ENCODE measurements around the gene OR10H4.
"Not testable (repeated sequence)": the region's sequence is repeated elsewhere in the genome, so short reads cannot be mapped to it uniquely, and the experiment has no call there.

OR10H4 gene

DNA sequence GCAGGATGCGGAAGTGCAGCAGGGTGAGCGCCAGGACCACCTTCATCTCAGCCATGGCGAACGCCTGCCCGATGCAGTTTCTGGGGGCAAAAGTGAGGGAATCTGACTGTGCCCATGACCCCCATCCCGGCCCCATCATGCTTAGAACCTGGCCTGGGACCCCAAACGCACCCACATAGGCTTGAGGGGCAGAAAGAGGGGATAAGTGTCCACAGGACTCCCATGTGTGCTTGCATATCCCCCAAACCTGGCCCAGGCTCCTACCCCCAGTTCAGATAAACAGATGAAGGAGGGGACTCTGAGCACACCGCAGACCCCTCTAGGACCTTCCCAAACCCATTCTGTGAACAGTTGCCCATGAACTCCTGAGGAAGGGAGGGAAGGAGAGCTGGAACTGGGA, 35.0 kb upstream of the OR10H4 start:
- Histone ChIP-seq H3K27me3 (peaks cover 5 to 13% (median 9%) of the 10 kb centered on the region in 11 experiments; a peak in 14 of 22 replicates), H3K4me1 (peaks cover 0 to 4% (median 0%) of the 10 kb centered on the region in 10 experiments; a peak in 1 of 20 replicates), H3K4me3 (no peak overlapping the region), H4K20me1 (no peaks in the 10 kb centered on the region), H3K36me3 (no peaks in the 10 kb centered on the region), H3K27ac (no peak overlapping the region), H3K9ac (no peak overlapping the region), H3K9me3 (replicated peaks in 1 of 11) (peaks cover 18 to 25% (median 21%) of the 10 kb centered on the region in 11 experiments), H3K4me2 (no peak overlapping the region)
- no peak for TF ChIP-seq Cebpa-rat (IDR thresholded peaks at IDR 0.05)

DNA sequence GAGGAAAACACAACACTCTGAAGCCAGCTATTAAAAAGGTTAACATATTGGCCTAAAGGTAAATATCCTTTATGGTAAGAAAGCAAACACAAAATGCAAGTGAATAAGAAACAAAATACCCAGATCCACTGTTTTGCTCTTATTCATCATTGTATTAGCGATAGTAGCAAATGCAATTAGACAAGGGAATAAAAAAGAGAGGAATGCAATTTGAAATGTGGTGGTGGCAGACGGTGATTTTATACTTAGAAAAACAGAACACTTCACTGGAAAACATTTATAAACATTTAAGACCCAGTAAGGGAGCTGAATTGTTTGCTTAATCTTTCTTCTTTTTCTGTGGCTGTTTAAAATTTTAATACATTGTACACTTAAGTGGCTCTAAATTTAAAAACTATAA, 33.7 kb upstream of the OR10H4 start:
- Histone ChIP-seq H3K4me1 (peaks cover 0 to 4% (median 0%) of the 10 kb centered on the region in 10 experiments; a peak in 1 of 20 replicates), H3K27me3 (peaks cover 5 to 13% (median 9%) of the 10 kb centered on the region in 11 experiments; a peak in 14 of 22 replicates), H3K9ac (no peak overlapping the region), H4K20me1 (no peaks in the 10 kb centered on the region), H3K27ac (no peak overlapping the region), H3K36me3 (no peaks in the 10 kb centered on the region), H3K4me3 (no peak overlapping the region), H3K9me3 (replicated peaks in 1 of 11) (peaks cover 18 to 25% (median 21%) of the 10 kb centered on the region in 11 experiments), H3K4me2 (no peak overlapping the region)
- no peak for TF ChIP-seq Cebpa-rat (IDR thresholded peaks at IDR 0.05)

GRCh38 chr19:15919243-15919642, 29.6 kb upstream of the OR10H4 start:
- TF ChIP-seq Cebpa-rat (IDR thresholded peaks at IDR 0.05): no peak
- Histone ChIP-seq H3K9me3 (replicated peaks in 1 of 11) (peaks cover 13 to 19% (median 15%) of the 10 kb centered on the region in 11 experiments), H3K4me3 (no peak overlapping the region)

GRCh38 chr19:15922021-15922420, 26.8 kb upstream of the OR10H4 start:
- Histone ChIP-seq H3K9ac (no peak overlapping the region), H3K27me3 (no peaks in the 10 kb centered on the region), H4K20me1 (no peaks in the 10 kb centered on the region), H3K27ac (no peak overlapping the region), H3K9me3 (replicated peaks in 1 of 11) (0 out of 22 replicates have a peak, but pooled peaks cover 0 to 5% (median 0%) of the 10 kb centered on the region in 11 experiments), H3K4me3 (no peak overlapping the region), H3K4me1 (peaks cover 0 to 4% (median 0%) of the 10 kb centered on the region in 10 experiments; a peak in 1 of 20 replicates), H3K36me3 (no peaks in the 10 kb centered on the region), H3K4me2 (no peak overlapping the region)
- TF ChIP-seq Cebpa-rat (IDR thresholded peaks at IDR 0.05): no peak

More at GRCh38 chr19:15919243-15919642, 29.6 kb upstream of the OR10H4 start:
- H4K20me1 ChIP-seq: no peaks in the 10 kb centered on the region
- H3K4me2 ChIP-seq: no peak overlapping the region
- no peaks in the 10 kb centered on the region for H3K27me3 ChIP-seq
- no peaks in the 10 kb centered on the region for H3K36me3 ChIP-seq
- no peak overlapping the region for H3K27ac ChIP-seq
- peaks cover 0 to 4% (median 0%) of the 10 kb centered on the region in 10 experiments; a peak in 1 of 20 replicates for H3K4me1 ChIP-seq
- H3K9ac ChIP-seq: no peak overlapping the region

- H3K27me3 ChIP-seq: no peaks in the 10 kb centered on the region
- H3K4me3 ChIP-seq: no peak overlapping the region
- H4K20me1 ChIP-seq: no peaks in the 10 kb centered on the region
- no peak overlapping the region for H3K4me2 ChIP-seq
- no peaks in the 10 kb centered on the region for H3K9me3 ChIP-seq (replicated peaks in 1 of 11)
- H3K4me1 ChIP-seq: peaks cover 0 to 3% (median under 1%) of the 10 kb centered on the region in 10 experiments; a peak in 6 of 20 replicates
- no peaks in the 10 kb centered on the region for H3K36me3 ChIP-seq
- no peak for TF ChIP-seq Cebpa-rat (IDR thresholded peaks at IDR 0.05)
- no peak overlapping the region for H3K27ac ChIP-seq
- H3K9ac ChIP-seq: no peak overlapping the region
These were observed 25.1 kb upstream of the OR10H4 start for GRCh38 chr19:15923702-15924101.

GRCh38 chr19:15926484-15926883, 22.3 kb upstream of the OR10H4 start:
- Histone ChIP-seq H3K27me3 (peaks cover 9 to 18% (median 11%) of the 10 kb centered on the region in 11 experiments), H3K4me2 (no peak overlapping the region)

GRCh38 chr19:15928321-15928720, 20.5 kb upstream of the OR10H4 start:
- no peak for TF ChIP-seq Cebpa-rat (IDR thresholded peaks at IDR 0.05)
- Histone ChIP-seq H3K9me3 (replicated peaks in 1 of 11) (peaks cover 0 to 4% (median 0%) of the 10 kb centered on the region in 11 experiments; a peak in 1 of 22 replicates), H3K4me2 (peak overlapping the region in 3 of 11 experiments; percentile 58 to 76 (median 66); a peak in 3 of 22 replicates), H3K4me1 (peaks cover 0 to 14% (median 11%) of the 10 kb centered on the region in 10 experiments; a peak in 16 of 20 replicates), H3K27ac (no peak overlapping the region), H3K9ac (no peak overlapping the region), H3K36me3 (no peaks in the 10 kb centered on the region), H3K27me3 (peaks cover 9 to 18% (median 12%) of the 10 kb centered on the region in 11 experiments), H4K20me1 (no peaks in the 10 kb centered on the region), H3K4me3 (no peak overlapping the region)

More at GRCh38 chr19:15926484-15926883, 22.3 kb upstream of the OR10H4 start:
- no peak for TF ChIP-seq Cebpa-rat (IDR thresholded peaks at IDR 0.05)
- Histone ChIP-seq H3K9me3 (replicated peaks in 1 of 11) (peaks cover 0 to 4% (median 0%) of the 10 kb centered on the region in 11 experiments; a peak in 1 of 22 replicates), H4K20me1 (no peaks in the 10 kb centered on the region), H3K9ac (no peak overlapping the region), H3K4me3 (no peak overlapping the region), H3K27ac (no peak overlapping the region), H3K4me1 (peaks cover 0 to 14% (median 11%) of the 10 kb centered on the region in 10 experiments; a peak in 16 of 20 replicates), H3K36me3 (no peaks in the 10 kb centered on the region)

DNA sequence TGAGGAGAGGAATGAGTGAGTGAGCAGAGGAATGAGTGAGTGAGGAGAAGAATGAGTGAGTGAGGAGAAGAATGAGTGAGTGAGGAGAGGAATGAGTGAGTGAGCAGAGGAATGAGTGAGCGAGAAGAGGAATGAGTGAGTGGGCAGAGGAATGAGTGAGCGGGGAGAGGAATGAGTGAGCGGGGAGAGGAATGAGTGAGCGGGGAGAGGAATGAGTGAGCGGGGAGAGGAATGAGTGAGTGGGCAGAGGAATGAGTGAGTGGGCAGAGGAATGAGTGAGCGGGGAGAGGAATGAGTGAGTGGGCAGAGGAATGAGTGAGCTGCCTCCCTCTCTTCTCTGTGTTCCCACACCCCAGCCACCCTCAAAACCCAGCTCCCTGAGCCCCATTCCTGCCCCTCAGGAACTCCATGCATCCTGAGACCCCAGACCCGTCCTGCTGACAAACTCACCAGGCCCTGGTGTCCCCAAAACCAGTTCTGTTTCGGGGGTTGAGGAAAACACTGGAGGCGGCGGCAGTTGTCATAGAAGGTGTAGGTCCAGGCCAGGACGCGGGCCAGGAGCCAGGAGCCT, 15.0 kb upstream of the OR10H4 start:
- peak overlapping the region in 3 of 11 experiments; percentile 16 to 51 (median 51); a peak in 2 of 22 replicates for H3K4me2 ChIP-seq
- H3K9me3 ChIP-seq (replicated peaks in 1 of 11): peaks cover 14 to 23% (median 19%) of the 10 kb centered on the region in 11 experiments
- H3K9ac ChIP-seq: not testable (repeated sequence)

DNA sequence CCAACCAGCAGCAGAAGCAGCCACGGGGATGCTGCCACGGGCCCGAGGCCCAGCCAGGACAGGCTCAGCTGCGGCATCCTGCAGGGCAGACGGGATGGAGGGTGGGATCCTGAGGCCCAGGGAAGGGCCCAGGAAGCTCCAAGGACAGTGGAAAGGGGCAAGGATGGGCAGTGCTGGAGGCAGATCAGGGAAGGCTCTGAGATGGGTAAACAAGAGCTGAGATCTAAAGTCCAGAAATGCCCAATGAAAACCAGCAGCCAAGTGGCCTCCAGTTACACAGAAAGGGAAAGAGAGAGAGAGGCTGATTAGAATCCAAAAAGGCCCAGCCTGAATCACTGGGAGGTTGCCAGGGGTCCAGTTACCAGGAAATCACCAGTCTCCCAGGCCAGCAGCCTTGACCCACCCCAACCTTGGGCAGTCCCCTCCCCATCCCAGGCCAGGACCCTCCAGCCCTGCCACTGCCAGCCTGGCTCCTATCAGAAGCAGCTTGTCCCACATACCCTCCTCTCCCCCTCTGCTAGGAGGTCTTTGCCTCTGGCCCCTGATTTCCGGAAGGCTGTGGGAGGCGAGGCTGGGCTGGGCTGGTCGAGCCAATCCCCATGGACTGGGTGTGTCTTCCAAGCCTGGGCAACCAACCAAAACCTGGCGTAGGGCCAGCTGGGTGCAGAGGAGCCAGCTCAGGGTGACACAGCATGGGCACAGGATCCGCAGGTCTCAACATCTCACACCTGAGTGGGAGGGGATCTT, 14.3 kb upstream of the OR10H4 start, which contains the start of gene CYP4F11:
TSS of gene CYP4F11 (minus strand) at position 198 of the 747 bp plus-strand sequence. CDS start at position 77, 121 bp downstream.
- Histone ChIP-seq H3K36me3 (no peaks in the 10 kb centered on the region; a peak in 1 of 22 replicates), H3K4me1 (peaks cover 0 to 18% (median 11%) of the 10 kb centered on the region in 10 experiments; a peak in 15 of 20 replicates), H3K9ac (no peak within 1 kb of the TSS), H3K27ac (no peak within 1 kb of the TSS), H3K27me3 (peaks cover 18 to 33% (median 23%) of the 10 kb centered on the region in 11 experiments), H4K20me1 (no peaks in the 10 kb centered on the region), H3K4me2 (peak within 1 kb of the TSS in 8 of 11 experiments; percentile 15 to 51 (median 36); a peak in 12 of 22 replicates), H3K9me3 (replicated peaks in 1 of 11) (peaks cover 17 to 29% (median 23%) of the 10 kb centered on the region in 11 experiments), H3K4me3 (no peak within 1 kb of the TSS)
- TF ChIP-seq Cebpa-rat (IDR thresholded peaks at IDR 0.05): no peak

More for the DNA sequence above, 15.0 kb upstream of the OR10H4 start:
- not testable (repeated sequence) for H3K36me3 ChIP-seq, H3K4me3 ChIP-seq, H4K20me1 ChIP-seq, H3K27ac ChIP-seq
- peaks cover 0 to 25% (median 18%) of the 10 kb centered on the region in 10 experiments; a peak in 16 of 20 replicates for H3K4me1 ChIP-seq
- peaks cover 18 to 33% (median 23%) of the 10 kb centered on the region in 11 experiments for H3K27me3 ChIP-seq

Data from BLaER1 treated with 17β-estradiol and CSF1 and Interleukin-3, amounts not matched to agents 10 nM and 100 nM (cell line).